NCI-H2081 (cell line): ENCODE results near the gene IRX5.
A peak's percentile ranks its signal among the peaks of the same experiment; 100 is the strongest.

Source experiments
- DNase-seq, 2 experiments: peaks; one replicate each; lab custom pipeline; 2025; lab: John Stamatoyannopoulos, UW

IRX5 gene

GRCh38 chr16:54952195-54952594, 21.5 kb downstream of the IRX5 start:
- no peak for DNase-seq

- DNase-seq, result no peak
These were observed 22.8 kb downstream of the IRX5 start for GRCh38 chr16:54953461-54953860.

- no peak for DNase-seq
These were observed 23.6 kb downstream of the IRX5 start for GRCh38 chr16:54954220-54954619.

DNA sequence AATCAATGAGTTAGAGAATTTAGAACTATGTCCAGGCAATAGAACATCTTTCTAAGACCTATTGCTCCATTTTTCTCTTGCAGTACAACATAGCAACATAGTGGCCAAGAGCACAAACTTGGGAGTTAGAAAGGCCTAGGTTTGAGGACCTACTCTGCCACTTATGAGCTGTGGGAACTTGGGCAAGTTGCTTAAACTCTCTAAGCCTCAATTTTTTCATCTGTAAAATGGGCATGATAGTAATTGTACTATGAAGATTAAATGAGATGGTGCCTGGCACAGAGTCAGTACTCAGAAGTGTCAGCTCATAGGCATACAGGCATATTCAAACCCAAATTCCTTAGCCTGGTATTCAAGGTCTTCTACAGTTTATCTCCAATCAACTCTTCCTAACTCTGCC, 25.1 kb downstream of the IRX5 start:
- DNase-seq, result no peak

GRCh38 chr16:54957403-54958166, 26.9 kb downstream of the IRX5 start:
- DNase-seq, result peak; percentile 4 to 8

DNA sequence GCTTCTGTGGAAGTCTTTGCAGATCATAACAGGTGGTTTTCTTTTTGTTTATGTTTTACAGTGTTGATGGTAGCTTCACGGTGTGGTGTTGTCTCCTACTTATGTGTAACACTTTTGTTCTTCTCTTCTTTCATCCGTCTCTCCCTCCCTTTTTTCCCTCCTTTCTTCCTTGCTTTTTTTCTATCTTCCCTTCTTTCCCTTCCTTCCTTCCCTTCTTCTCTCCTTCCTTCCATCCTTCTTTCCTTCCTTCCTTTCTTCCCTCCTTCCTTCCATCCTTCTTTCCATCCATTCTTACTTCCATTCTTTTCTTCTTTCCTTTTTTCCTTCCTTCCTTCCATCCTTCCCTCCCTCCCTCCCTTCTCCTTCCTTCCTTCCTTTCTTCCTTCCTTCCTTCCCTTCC, 31.4 kb downstream of the IRX5 start:
- no peak for DNase-seq

- DNase-seq, result no peak
These were observed 33.6 kb downstream of the IRX5 start for GRCh38 chr16:54964239-54964638.

DNA sequence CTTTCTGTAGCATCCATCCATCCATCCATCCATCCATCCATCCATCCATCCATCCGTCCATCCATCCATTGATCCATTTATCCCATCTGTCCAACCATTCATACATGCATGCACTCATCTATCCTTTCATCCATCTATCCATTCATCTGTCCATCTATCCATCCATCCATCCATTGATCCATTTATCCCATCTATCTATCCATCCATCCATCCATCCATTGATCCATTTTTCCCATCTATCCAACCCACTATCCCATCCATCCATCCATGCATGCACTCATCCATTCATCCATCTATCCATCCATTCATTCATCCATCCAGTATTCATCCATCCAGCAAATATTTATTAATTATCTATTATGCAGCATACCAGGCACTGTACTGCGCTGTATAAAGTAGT, 34.8 kb downstream of the IRX5 start:
- no peak for DNase-seq

DNA sequence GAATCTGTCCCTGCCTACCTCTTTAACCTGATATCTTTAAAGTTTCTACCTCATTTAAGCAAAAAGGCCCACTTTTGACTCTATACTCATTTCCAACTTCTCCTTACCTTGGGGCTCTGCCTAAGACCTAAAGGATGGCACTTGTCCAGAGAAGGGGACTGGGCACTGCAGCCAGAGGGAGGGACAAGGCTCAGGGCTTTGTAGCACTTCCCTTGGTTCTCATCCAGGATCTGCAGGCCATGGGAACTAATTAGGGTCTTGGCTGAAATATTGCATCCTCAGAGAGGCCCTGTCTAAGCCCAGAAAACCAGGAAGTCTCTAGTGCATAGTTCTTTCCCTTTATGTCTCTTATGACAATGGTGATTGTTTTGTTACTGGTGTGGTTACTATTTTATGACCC, 37.3 kb downstream of the IRX5 start:
- DNase-seq, result no peak

DNA sequence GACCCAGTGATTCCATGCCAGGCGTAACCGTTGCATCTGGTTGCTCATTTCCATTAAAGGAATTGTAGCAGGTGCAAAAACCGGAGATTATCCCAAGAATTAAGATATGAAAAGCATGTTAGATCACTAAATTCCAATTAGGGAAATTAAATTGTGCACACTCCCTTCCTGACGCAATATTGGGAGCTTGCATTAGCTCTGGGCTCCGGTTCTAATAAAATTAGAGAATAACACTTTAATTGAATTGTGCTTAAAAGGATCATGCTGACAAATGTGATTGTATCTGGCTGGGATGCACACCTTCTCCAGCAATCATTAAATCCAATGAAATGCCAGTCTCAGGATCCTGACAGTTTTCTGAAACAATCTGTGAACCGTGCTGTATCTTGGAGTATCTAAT, 38.1 kb downstream of the IRX5 start:
- DNase-seq, result no peak

- no peak for DNase-seq
These were observed 39.4 kb downstream of the IRX5 start for GRCh38 chr16:54970016-54970415.

GRCh38 chr16:54974367-54974766, 43.7 kb downstream of the IRX5 start:
- no peak for DNase-seq

GRCh38 chr16:54976651-54977200, 46.1 kb downstream of the IRX5 start:
- no peak for DNase-seq

DNA sequence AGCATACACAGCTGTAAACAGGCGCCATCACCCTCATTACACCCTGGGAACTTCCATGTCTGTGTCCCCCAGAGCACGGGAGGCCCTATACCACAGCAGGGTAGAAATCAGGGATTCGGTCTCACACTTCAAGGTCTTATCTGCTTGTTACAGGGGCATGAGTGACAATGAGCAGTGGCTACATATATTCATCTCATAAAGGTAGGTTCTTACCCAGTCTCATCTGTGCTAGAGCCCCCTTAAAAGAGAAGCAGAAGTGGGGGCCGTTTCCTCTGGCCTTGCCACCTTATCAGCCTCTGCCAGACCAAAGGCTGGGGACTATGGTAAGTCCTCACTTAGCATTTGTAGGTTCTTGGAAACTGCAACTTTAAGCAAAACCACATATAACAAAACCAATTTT, 46.5 kb downstream of the IRX5 start:
- DNase-seq, result no peak

GRCh38 chr16:54980821-54981220, 50.2 kb downstream of the IRX5 start:
- DNase-seq, result no peak
